Kidney (tissue), 14 donors: ENCODE data around the gene INPP4A. TPM values are rescaled to one million over a fixed set of nuclear protein-coding genes. Genes with fewer than 3 reads are reported as not detected.

Experiments
- DNase-seq, 5 donors: peaks; one replicate each; pipeline ENCODE4 v3.0.0-alpha.2; 2013 to 2020
- FAIRE-seq: peaks from 2 replicates; lab custom pipeline; 2012; peaks lifted over from hg19 to GRCh38; lab: Jason Lieb, UNC
- H3K27ac ChIP-seq, 2 donors: one replicate each; pipeline ENCODE4 v1.7.0; 2013; ENCODE audit warnings: low read depth in 2 of 2, low read length in 2 of 2, inconsistent platforms in 1 of 2
- H3K27me3 ChIP-seq: one replicate; pipeline ENCODE4 v1.7.1; 2013; ENCODE audit warnings: low read length, inconsistent platforms; ENCODE audit not compliant: control insufficient read depth, insufficient read depth
- H3K36me3 ChIP-seq, 3 donors: one replicate each; pipeline versions ENCODE4 v1.7.0 to v1.7.1; 2013; ENCODE audit warnings: low read length in 3 of 3, control low read depth in 1 of 3, inconsistent platforms in 1 of 3; ENCODE audit not compliant: insufficient read depth in 3 of 3, control insufficient read depth in 2 of 3
- H3K4me1 ChIP-seq, 3 donors: one replicate each; pipeline versions ENCODE4 v1.7.0 to v1.7.1; 2013; ENCODE audit warnings: low read length in 3 of 3, inconsistent platforms in 1 of 3, low read depth in 1 of 3; ENCODE audit not compliant: control insufficient read depth in 2 of 3, insufficient read depth in 2 of 3
- H3K4me3 ChIP-seq, 3 donors: one replicate each; pipeline versions ENCODE4 v1.7.0 to v1.8.1; 2013; ENCODE audit warnings: low read length in 3 of 3, control low read depth in 1 of 3, inconsistent platforms in 1 of 3
- H3K9ac ChIP-seq, 3 donors: one replicate each; pipeline versions ENCODE4 v1.7.0 to v1.7.1; 2013; ENCODE audit warnings: low read length in 3 of 3, control low read depth in 1 of 3, inconsistent platforms in 1 of 3
- H3K9me3 ChIP-seq, 3 donors: one replicate each; pipeline versions ENCODE4 v1.7.0 to v1.7.1; 2013; ENCODE audit warnings: low read length in 3 of 3, control low read depth in 1 of 3, inconsistent platforms in 1 of 3; ENCODE audit not compliant: control insufficient read depth in 2 of 3, insufficient read depth in 1 of 3
- CTCF ChIP-seq: IDR thresholded peaks from 3 replicates; pipeline ENCODE4 v1.5.1; 2012; ENCODE audit warnings: mild to moderate bottlenecking, moderate library complexity, borderline replicate concordance; ENCODE audit not compliant: insufficient read depth; ENCODE audit errors: extremely low read depth
- intact Hi-C: fragments of 100-400 bp; cut with DNase I; formaldehyde crosslinking; loops from one replicate; pipeline ENCODE4 v1.11.1; 2022
- polyA plus RNA-seq: library from polyadenylated mRNA; stranded (reverse); fragments of 350-450 nt; fragmentation: Illumina TruSeq; extraction: RNeasy Lipid Tissue Mini Kit (QIAGEN cat#74804); gene quantifications from one replicate; pipeline ENCODE4 v1.2.3, GENCODE V29; 2014; ENCODE audit warnings: low read depth, low replicate concordance; ENCODE audit not compliant: insufficient read depth
- total RNA-seq: library from RNA; stranded (reverse); fragmentation: NEBNext Ultra II Directional; extraction: Animal tissue kit (Norgen Biotek cat#: 25700); gene quantifications from one replicate; pipeline ENCODE4 v1.2.1, GENCODE V29; 2021
- donor health status: control.
- donor health status: control.
- donor health status: control.
- donor health status: control.
- donor health status: control.
- donor health status: DM: yes; HTN: yes; CAD: no.
- donor health status: Normal renal cell carcinoma (clear cell type).

The INPP4A gene
- total and polyA plus RNA-seq, 2 donors from 2014 or later = 4.1 to 27.9 TPM

- FAIRE-seq = no peak
- no peak for DNase-seq
- H3K9me3 ChIP-seq = no peaks in the 10 kb centered on the region
- peaks cover 0 to 13% (median 6%) of the 10 kb centered on the region in 3 donors for H3K36me3 ChIP-seq
- H3K4me1 ChIP-seq = no peaks in the 10 kb centered on the region
- no peak for TF ChIP-seq CTCF
- intact Hi-C loops = no loop called here
- no peak overlapping the region for H3K27ac ChIP-seq
- H3K27me3 ChIP-seq = no peaks in the 10 kb centered on the region
- H3K4me3 ChIP-seq = no peak overlapping the region
- H3K9ac ChIP-seq = no peak overlapping the region
Observed at GRCh38 chr2:98632351-98632750, 187.7 kb downstream of the INPP4A start.

DNA sequence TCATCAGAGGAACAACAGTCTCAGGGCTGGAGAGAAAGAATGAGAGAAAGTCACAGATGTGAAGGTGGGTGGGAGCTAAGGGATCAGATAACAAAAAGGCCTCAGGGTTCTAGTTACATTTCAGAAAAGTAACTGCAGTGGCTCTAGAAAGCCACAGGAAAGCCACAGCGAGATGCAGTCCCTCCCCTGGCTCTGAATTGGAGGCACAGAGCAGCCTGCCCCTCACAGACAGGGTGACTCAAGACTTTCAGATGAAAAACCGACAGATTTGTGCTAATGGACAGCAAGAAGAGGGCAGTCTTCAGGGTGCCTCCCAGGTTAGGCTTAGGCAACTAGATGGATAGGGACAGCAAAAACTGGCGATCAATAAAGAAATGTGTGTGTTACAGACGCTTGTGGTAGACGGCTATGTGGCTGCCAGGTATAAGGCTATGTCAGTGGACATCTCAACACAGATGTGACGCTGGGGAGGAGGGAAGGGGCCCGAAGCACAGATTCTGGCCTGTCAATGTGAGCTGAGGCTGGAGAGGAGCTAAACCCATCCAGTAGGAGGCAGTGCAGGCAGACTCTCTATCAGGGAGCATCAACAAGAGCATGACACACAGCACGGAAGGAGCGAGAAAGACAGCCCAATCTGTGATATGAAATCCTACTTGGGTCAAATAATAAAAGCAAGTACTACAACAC is 189.9 kb downstream of the INPP4A start:
- no peak for TF ChIP-seq CTCF
- Histone ChIP-seq H3K4me3 (no peak overlapping the region), H3K4me1 (no peaks in the 10 kb centered on the region), H3K9me3 (no peaks in the 10 kb centered on the region), H3K27me3 (no peaks in the 10 kb centered on the region), H3K36me3 (peaks cover 0 to 15% (median 6%) of the 10 kb centered on the region in 3 donors), H3K9ac (no peak overlapping the region), H3K27ac (no peak overlapping the region)
- DNase-seq (peak in 1 of 5 donors; percentile 15), FAIRE-seq (no peak)
- intact Hi-C loops = no loop called here

DNA sequence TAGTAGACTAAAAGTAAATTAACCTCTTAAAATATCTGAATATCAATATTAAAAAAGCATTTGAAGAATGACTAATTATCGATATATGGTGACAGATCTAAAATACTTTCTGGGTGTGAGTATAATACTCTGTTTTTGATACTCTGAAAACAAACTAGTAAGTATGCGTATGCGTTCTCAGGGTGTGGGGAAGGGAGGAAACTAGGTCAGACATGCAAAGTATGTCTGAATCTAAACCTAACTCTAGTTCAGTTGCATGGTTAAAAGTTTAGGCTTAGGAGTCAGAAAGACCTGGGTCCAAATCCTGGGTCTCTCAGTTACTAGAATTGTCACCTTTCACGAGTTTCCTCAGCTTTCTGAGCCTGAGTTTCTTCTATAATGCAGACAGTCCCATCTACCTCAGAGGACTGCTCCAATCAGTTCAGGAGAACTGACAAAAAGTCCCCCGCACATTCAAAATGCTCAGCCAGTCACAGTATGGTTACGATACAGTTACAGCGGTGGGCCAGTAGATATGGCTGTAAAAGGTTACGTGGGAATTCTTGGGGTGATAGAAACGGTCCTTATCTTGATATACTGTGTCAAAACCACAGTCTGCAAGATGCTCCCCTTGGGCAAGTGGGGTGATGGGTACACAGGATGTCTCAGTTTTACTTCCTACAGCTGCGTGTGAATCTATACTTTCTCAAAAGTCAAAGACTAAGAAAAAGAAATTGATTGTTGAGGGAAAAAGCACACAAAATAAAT is 192.9 kb downstream of the INPP4A start:
- Histone ChIP-seq H3K36me3 (peaks cover 0 to 18% (median 6%) of the 10 kb centered on the region in 3 donors), H3K4me3 (no peak overlapping the region), H3K4me1 (no peaks in the 10 kb centered on the region), H3K9me3 (no peaks in the 10 kb centered on the region), H3K27me3 (no peaks in the 10 kb centered on the region), H3K9ac (no peak overlapping the region), H3K27ac (no peak overlapping the region)
- no peak for TF ChIP-seq CTCF
- DNase-seq (no peak), FAIRE-seq (no peak)
- intact Hi-C loops = no loop called here
